KOPT-K1 (cell line): ENCODE data around the gene MRRF.
"Not testable (repeated sequence)": the region's sequence is repeated elsewhere in the genome, so short reads cannot be mapped to it uniquely, and the experiment has no call there.

Source experiments
- H3K27ac ChIP-seq: fragments of 200-600 bp; sonication (generic); 2 replicates; pipeline ENCODE4 v1.5.1; 2016; ENCODE audit warnings: antibody characterized with exemption, mild to moderate bottlenecking, low read depth, low read length; ENCODE audit not compliant: poor library complexity, severe bottlenecking
- H3K36me3 ChIP-seq: fragments of 200-600 bp; sonication (generic); 2 replicates; pipeline ENCODE4 v1.5.1; 2017; ENCODE audit warnings: antibody characterized with exemption, mild to moderate bottlenecking, low read length, moderate library complexity; ENCODE audit not compliant: insufficient read depth
- H3K9me3 ChIP-seq: fragments of 200-600 bp; sonication (generic); 2 replicates; pipeline ENCODE4 v1.5.1; 2017; ENCODE audit warnings: antibody characterized with exemption, low read length, mild to moderate bottlenecking; ENCODE audit not compliant: insufficient read depth, poor library complexity, severe bottlenecking

The MRRF gene

DNA sequence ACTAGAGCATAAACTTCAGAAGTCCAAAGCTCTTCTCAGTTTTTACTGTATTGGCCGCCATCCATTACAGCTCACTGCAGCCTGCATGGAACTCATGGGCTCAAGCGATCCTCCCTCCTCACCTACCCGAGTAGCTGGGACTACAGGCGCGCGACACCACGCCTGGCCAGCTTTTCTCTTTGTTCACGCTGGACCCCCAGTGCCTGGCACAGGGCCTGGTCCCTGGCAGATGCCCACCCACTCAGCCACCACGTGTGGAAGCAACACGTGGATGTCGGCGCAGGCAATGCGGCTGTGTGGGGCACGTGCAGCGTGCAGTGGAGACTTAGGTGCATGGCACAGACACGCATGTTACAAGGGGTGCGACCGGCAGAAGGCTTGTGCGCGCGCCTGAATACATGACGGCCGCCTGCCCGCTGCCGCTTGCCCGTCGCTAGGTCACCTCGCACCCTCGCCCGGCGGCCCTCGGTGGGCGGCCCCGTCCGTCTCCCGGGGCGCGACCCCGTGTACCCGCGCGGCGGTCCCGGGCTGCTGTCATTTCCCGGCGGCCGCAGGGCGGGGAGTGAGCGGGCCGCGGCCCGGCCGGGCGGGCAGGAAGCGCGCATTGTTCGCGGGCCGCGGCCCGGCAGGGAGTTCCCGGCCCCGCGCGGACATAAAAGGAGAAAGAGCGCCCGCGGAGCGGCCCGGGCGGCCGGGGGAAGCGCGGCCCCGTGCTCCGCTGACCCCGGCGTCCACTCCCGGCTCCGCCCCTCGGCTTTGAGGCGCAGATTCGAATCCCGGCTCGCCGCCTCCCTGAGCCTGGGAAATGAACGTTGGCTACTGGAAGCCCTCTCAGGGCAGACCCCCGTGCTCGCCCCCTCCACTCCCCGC is 82.0 kb downstream of the MRRF start:
- Histone ChIP-seq H3K9me3 (no peaks in the 10 kb centered on the region), H3K27ac (no peak overlapping the region), H3K36me3 (no peaks in the 10 kb centered on the region)

DNA sequence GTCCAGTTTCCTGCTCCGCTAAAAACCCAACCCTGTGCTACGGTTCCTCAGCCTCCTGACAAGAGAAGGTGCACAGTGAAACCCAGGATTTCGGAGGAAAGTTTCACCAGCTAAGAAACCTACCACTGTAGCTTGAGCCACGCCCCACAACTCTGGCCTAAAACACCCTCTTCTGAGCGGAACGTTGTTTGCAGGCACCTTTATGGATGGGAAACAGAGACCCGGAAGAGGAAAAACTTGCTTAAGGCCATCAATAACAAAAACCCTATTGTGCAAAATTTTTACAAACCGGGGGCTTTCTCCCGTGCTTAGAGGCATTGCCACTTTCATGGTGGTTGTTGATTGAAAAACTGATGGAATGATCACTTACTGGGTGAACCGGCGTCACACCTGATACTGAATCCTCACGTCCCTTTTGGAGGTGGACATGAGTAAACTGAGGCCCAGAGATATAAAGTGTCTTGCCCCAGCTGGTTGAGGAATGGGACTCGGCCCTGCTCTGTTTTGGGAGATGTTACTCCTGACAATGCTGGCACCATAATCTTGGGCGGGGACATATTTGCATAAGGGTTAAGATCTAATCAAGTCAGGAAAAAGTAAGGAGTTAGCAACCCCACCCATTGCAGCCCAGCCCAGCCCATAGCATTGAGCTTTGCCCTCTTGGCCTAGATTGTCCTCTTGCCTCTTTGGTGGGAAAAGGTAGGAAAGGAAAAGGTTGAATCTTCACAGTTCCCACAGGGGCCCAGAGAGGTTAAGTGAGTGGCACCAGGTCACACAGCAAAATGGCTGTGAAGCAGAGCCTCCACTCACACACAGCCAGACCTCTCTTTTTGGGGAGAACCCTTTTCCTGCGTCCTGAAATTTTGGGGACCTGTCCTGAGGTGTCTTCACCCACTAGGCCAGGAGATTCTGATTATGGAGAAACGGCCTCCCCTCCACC is 82.9 kb downstream of the MRRF start:
- no peaks in the 10 kb centered on the region for H3K36me3 ChIP-seq
- no peak overlapping the region for H3K27ac ChIP-seq
- H3K9me3 ChIP-seq = no peaks in the 10 kb centered on the region

DNA sequence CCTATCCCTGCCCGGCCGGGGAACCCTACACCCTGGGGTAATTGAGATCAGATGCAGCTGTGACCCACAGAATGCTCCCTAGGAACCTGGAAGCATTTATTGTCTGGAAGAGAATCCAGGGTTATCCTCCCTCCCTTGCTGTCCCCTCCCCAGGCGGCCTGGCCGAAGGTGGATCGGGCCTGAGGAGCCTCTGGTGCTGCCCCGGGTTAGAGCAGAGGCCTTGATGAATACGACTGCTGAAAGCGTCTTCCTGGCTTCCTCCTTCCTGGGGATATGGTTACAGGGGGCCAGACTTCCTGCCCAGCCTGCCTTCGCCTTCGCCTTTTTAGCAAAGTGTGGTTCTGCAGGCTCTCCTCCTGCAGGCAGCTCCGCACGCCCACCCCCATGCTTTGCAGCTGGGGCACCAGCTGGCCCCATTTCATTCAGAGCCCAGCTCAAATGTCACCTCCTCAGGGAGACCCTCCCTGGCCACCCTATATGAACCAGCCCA is 83.7 kb downstream of the MRRF start:
- no peaks in the 10 kb centered on the region for H3K36me3 ChIP-seq
- H3K9me3 ChIP-seq = no peaks in the 10 kb centered on the region
- H3K27ac ChIP-seq = no peak overlapping the region

DNA sequence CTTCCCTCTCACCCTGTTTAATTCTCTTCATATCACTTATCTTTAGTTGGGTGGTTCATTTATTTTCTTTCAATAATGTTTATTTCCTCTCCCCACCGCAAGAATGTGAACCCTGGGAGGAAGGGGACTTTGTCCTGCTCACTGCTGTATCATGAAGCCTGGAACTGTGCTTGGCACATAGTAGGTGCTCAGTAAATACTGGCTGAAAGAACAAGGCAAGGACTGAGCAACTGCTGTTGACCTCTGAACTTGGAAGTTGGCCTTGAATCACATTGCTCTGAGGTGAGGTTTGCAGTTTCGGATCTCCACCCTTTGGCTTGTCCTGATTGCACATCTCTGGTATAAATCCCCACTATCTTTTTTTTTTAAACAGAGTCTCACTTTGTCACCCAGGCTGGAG is 84.1 kb downstream of the MRRF start:
- no peak overlapping the region for H3K27ac ChIP-seq
- no peaks in the 10 kb centered on the region for H3K9me3 ChIP-seq
- H3K36me3 ChIP-seq = no peaks in the 10 kb centered on the region

DNA sequence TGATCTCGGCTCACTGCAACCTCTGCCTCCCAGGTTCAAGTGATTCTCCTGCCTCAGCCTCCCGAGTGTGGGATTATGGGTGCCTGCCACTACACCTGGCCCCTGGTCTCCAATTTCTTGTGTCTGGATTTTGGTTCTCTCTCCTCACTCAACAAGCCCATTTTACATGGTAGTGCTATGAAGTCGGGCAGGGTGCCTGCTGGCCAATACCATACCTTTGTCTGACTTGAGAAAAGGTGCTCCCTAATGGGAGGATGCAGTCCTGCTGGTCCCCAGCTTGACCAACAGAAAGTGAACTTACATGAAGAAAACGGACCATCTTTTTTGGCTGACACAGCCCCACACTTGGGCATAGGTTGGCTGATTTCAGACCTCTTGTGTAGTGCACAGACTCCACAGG is 84.5 kb downstream of the MRRF start:
- Histone ChIP-seq H3K36me3 (no peaks in the 10 kb centered on the region), H3K9me3 (no peaks in the 10 kb centered on the region), H3K27ac (no peak overlapping the region)

DNA sequence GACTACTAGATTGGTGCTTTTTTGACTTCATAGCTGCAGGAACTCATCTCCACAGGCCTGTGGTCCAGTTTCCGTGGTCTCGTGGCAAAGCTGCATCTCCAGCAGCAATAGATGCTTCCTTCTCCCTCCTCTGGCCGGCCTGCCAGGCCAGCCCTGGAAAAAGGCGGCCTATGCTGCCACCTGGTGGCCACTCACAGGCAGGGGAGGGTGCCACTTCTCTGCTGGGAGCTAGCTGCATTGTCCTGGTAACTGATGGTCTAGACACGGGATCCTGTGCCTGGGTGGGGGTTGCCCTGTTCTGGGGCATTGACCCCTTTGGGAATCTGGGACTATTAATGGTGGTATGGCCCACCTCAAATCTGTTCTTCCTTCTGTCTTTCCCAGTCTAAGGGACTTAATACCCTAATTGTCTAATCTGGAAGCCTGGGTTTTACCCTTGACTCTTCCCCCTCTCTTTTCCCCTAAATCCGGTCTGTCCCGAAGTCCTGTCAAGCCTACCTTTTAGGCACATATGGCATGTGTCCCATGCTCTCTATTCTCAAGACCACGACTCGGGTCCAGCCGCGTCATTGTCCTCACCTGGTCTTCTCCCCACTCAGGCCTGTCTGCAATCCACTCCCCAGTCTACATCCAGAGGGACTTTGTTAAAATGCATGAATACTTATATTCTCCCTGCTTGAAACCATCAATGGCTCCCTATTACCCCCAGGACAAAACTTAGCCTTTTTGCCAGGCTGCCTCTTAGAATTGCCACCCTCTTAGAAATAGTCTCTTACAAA is 86.1 kb downstream of the MRRF start:
- no peaks in the 10 kb centered on the region for H3K36me3 ChIP-seq

DNA sequence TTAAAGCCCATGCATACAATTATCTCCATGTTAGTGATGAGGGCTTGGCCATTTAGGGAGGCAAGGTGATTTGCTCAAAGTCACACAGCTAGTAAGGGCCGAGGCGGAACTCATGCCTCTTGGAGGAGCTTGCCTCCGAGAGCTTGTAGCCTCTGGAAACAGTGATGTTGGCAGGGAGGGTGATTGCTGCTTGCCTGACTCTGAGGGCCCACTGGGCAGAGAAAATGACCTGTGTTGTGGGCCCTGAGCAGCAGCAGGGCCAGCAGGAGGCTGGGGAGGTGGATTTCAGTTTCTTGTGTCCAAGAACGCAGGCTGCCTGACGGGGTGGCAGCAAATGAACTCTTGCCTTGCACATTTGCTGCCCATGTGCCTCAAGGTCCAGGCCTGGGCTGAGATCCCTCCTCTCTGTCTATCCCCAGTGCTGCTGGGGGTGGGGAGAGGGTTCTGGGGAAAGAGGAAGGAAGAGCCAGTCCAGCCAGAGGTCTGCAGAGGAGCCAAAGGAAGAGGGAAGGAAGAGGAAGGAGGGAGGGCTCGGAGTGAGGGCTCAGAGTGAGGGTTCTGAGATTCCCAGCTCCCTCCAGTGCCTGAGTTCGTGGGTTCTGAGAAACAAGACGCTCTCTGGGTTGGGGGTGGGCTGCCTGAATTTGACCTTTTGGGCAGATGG is 90.0 kb downstream of the MRRF start:
- H3K9me3 ChIP-seq = no peaks in the 10 kb centered on the region
- H3K36me3 ChIP-seq = no peaks in the 10 kb centered on the region
- no peak overlapping the region for H3K27ac ChIP-seq

More for the DNA sequence above, 86.1 kb downstream of the MRRF start:
- no peak overlapping the region for H3K27ac ChIP-seq
- H3K9me3 ChIP-seq = no peaks in the 10 kb centered on the region

DNA sequence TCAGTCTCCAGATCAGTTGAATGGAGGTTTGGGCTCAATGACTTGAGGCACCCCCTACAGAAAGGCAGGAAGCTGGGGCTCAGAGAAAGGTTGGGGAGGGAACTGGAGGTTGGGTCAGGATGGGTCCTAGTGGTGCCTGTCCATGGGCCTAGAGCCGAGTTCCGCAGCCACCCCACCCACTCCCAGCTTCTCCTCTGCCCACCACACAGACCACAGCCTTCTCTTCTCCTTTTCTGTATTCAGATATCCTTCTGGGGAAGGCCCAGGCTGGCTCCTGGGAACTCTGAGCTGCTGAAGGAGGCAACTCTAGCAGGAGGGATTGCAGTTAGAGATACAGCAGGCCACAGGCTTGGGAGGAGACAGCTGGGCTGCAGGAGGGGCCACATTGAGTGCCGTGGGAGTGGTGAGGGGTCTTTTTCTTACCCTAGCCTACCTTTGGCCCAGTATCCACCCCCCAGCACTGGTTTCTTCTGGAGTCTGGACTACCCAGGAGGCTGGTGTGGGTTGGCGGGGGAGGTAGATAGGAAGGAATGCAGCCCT is 90.7 kb downstream of the MRRF start:
- Histone ChIP-seq H3K36me3 (no peaks in the 10 kb centered on the region), H3K9me3 (no peaks in the 10 kb centered on the region)

DNA sequence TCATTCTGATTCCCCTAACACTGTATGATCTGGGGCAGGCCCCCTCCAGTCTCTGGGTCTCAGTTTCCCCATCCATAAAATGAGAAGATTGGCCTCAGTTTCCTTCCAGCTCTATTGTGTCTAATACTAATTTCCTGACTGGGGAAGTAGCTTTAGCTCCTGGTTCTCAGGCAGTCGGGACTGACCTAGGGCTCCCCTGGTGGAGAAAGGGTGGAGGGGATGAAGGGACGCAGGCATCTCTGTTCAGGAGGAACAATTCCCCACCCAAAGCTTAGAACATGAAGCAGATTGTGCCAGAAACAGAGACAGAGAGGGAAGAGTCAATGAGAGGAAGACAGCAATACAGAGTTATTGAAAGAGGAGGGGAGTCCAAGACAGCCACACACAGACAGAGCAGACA is 91.9 kb downstream of the MRRF start:
- no peak overlapping the region for H3K27ac ChIP-seq
- H3K9me3 ChIP-seq = no peaks in the 10 kb centered on the region
- H3K36me3 ChIP-seq = no peaks in the 10 kb centered on the region

More for the DNA sequence above, 90.7 kb downstream of the MRRF start:
- H3K27ac ChIP-seq = no peak overlapping the region

DNA sequence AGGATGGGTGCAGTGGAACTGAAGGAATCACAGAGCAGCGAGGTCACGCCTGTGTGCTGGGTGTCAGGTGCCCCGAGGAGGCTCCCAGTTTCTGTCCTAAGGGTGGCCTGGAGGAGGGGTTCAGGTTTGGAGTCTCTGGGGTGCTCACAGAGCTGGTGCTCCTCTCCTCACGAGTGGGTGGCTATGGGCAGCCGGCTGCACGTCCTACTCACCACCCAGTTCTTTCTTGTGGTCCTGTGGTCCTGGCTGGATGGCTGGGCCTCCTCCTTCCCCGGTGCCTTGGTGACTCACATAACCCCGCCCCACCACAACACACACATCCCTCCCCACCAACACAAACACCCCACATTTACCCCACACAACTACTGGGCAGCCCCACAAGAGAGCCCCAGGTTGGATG is 96.2 kb downstream of the MRRF start:
- Histone ChIP-seq H3K27ac (no peak overlapping the region), H3K36me3 (no peaks in the 10 kb centered on the region), H3K9me3 (no peaks in the 10 kb centered on the region)

DNA sequence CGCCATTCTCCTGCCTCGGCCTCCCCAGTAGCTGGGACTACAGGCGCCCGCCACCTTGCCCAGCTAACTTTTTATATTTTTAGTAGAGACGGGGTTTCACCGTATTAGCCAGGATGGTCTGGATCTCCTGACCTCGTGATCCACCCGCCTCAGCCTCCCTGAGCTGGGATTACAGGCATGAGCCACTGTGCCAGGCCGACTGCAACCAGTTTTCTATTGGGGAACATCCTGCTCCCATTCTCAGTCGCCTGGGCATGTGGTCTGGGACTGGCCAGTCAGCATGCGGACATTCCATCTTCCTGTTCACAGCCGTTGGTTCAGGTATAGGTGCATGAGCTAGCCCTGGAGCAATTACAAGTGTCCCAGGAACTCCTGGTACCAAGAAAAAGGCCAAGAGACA is 98.4 kb downstream of the MRRF start:
- not testable (repeated sequence) for H3K36me3 ChIP-seq, H3K9me3 ChIP-seq, H3K27ac ChIP-seq

DNA sequence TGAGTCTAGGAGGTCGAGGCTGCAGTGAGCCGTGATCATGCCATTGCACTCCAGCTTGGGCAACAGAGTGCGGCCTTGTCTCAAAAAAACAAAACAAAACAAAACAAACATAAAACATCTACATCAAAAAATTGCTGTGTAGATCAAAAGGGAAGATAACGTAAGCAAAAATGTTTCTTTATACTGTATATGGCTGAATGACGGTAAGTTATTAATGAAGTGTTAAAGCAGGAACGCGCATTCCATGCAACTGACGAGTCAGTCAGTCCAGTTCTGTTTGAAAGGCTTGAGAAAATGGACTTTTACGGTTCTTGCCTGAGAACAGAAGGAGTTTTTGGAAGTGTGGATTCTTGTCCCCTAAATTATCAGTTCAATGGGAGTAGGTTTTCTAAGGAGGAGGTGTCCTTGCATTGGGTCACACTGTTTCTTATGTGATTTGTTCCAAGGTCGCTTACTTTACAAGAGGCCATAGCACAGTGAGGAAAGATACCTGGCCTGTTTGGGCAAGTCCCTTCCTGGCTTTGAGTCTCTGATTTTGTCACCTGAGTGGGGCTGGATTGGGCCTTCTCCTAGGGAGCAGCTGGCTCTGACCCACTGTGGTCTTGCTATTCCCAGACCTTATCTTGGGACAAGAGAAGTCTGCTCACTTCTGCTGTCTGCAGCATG is 99.6 kb downstream of the MRRF start:
- Histone ChIP-seq H3K36me3 (no peaks in the 10 kb centered on the region), H3K27ac (no peak overlapping the region), H3K9me3 (no peaks in the 10 kb centered on the region)

DNA sequence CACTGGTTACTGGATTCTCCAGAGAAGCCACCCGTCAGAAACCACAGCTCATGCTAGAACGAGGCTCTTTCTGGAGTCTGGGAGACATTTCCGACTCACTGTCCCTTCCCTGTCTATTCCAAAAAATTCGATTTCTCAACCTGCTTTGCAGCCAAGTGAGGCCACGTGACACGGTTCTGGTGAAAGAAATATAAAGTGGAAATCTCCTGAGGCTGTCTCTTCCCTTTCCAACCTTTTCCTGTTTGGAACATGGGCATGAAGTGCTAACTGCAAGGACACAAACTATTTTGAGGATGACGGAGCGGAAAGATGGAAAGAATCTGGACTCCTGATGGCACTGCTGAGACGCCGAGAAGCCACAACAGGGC is 100.1 kb downstream of the MRRF start:
- Histone ChIP-seq H3K36me3 (no peaks in the 10 kb centered on the region), H3K9me3 (no peaks in the 10 kb centered on the region), H3K27ac (no peak overlapping the region)
